Loucy (cell line): ENCODE results near the gene STXBP4.

Experiments used
- EZH2phosphoT487 ChIP-seq: fragments of 200-600 bp; IDR thresholded peaks from 2 replicates; pipeline ENCODE4 v1.6.1; 2018; ENCODE audit warnings: antibody characterized with exemption, mild to moderate bottlenecking, moderate library complexity, borderline replicate concordance
- TF ChIP-seq, protein P1 (sequence below): fragments of 200-600 bp; sonication (generic); conservative IDR thresholded peaks from 2 replicates; pipeline ENCODE4 v1.5.1; 2014; ENCODE audit warnings: mild to moderate bottlenecking, antibody characterized with exemption, low read length

DNA sequence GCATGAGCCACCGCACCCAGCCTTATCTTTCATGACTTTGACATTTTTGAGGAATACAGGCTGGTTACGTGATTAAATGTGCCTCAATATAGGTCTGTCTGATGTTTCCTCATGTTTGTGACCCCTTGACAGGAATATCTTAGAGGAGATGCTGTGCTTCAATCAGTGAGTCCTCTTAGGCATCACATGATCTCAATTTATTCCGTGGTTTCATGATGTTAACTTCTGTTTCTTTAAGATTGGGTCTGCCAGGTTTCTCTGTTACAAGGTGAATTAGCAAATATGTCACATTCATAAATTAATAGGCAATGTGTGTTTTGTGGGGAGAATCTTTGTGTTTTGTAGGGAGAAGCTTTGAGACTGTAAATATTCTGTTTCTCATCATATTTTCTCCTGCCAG is 3.3 kb downstream of the STXBP4 start:
- TF ChIP-seq, protein P1, sequence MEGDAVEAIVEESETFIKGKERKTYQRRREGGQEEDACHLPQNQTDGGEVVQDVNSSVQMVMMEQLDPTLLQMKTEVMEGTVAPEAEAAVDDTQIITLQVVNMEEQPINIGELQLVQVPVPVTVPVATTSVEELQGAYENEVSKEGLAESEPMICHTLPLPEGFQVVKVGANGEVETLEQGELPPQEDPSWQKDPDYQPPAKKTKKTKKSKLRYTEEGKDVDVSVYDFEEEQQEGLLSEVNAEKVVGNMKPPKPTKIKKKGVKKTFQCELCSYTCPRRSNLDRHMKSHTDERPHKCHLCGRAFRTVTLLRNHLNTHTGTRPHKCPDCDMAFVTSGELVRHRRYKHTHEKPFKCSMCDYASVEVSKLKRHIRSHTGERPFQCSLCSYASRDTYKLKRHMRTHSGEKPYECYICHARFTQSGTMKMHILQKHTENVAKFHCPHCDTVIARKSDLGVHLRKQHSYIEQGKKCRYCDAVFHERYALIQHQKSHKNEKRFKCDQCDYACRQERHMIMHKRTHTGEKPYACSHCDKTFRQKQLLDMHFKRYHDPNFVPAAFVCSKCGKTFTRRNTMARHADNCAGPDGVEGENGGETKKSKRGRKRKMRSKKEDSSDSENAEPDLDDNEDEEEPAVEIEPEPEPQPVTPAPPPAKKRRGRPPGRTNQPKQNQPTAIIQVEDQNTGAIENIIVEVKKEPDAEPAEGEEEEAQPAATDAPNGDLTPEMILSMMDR = no peak
- no peak for TF ChIP-seq EZH2phosphoT487
